H1 (cell line): ENCODE data around the gene HIP1. TPM values are rescaled to one million over a fixed set of nuclear protein-coding genes. Genes with fewer than 3 reads are reported as not detected.

Source experiments
- CHD1 ChIP-seq: IDR thresholded peaks from 2 replicates; pipeline ENCODE4 v1.6.1; 2012; ENCODE audit warnings: low read depth, low read length, improper control_type of control experiment
- CHD2 ChIP-seq: IDR thresholded peaks from 2 replicates; pipeline ENCODE4 v1.6.1; 2012; ENCODE audit warnings: low read length, improper control_type of control experiment
- EP300 ChIP-seq, 2 experiments: IDR thresholded peaks; 1 replicate in 1 of 2; 2 replicates in 1 of 2; pipeline ENCODE4 v1.6.1; 2011 to 2012; ENCODE audit warnings: low read depth in 2 of 2, low read length in 2 of 2, mild to moderate bottlenecking in 2 of 2, borderline replicate concordance in 1 of 2, inconsistent platforms in 1 of 2, moderate library complexity in 1 of 2
- FOSL1 ChIP-seq: IDR thresholded peaks from 2 replicates; pipeline ENCODE4 v1.6.1; 2011; ENCODE audit warnings: mild to moderate bottlenecking, low read depth, low read length, moderate library complexity; ENCODE audit not compliant: insufficient read depth
- JUN ChIP-seq: IDR thresholded peaks from 2 replicates; pipeline ENCODE4 v1.6.1; 2011; ENCODE audit warnings: low read depth, mild to moderate bottlenecking, improper control_type of control experiment, low read length
- SAP30 ChIP-seq: fragments of 300-600 bp; sonication (generic); IDR thresholded peaks from 2 replicates; pipeline ENCODE4 v1.7.1; 2012; ENCODE audit warnings: low read length, moderate library complexity, mild to moderate bottlenecking, inconsistent platforms; ENCODE audit not compliant: insufficient read depth, insufficient replicate concordance
- SIX5 ChIP-seq: IDR thresholded peaks from 2 replicates; pipeline ENCODE4 v1.6.1; 2011; ENCODE audit warnings: mild to moderate bottlenecking, low read depth, low read length
- TAF1 ChIP-seq: IDR thresholded peaks from 2 replicates; pipeline ENCODE4 v1.6.1; 2011; ENCODE audit warnings: mild to moderate bottlenecking, low read depth, low read length
- TAF7 ChIP-seq: optimal IDR thresholded peaks from 2 replicates; pipeline ENCODE3; 2011; ENCODE audit warnings: low read depth, mild to moderate bottlenecking, inconsistent platforms, low read length, moderate library complexity, borderline replicate concordance
- polyA plus RNA-seq, 7 experiments: library from polyadenylated mRNA; depleted of rRNA in 3 of 7; stranded (reverse) in 5 of 7; unstranded in 2 of 7; fragments of >200 nt in 5 of 7; fragments of 200-250 nt in 2 of 7; gene quantifications; 1 replicate in 5 of 7; 2 replicates in 1 of 7; 4 replicates in 1 of 7; pipeline versions ENCODE4 v1.2.1 to v1.2.3, GENCODE V29; 2011 to 2013; ENCODE audit warnings: missing spikeins in 2 of 7, mixed read lengths in 2 of 7
- total RNA-seq: library from RNA; stranded (reverse); fragmentation: NEBNext Ultra II Directional; extraction: Animal tissue kit (Norgen Biotek cat#: 25700); gene quantifications from 2 replicates; pipeline ENCODE4 v1.2.1, GENCODE V29; 2021

The HIP1 gene
- total and polyA plus RNA-seq, 2 of the 8 experiments (the other 6 are each of a cell fraction or from before 2014, with no cell fraction given), result 51.8 to 108 TPM

- TF ChIP-seq SAP30 (no peak), TAF1 (no peak), EP300 (IDR thresholded peaks at IDR 0.05; ENCODE audit: borderline replicate concordance in 1 of 2, low read depth in 2 of 2, low read length in 2 of 2) (no peak), CHD2 (no peak), FOSL1 (no peak), TAF7 (no peak), SIX5 (no peak), CHD1 (no peak), JUN (no peak)
Observed at GRCh38 chr7:75732764-75733630, 5.7 kb downstream of the HIP1 start (continued).
